ENCODE measurements around the gene NPFFR2.
"Not testable (repeated sequence)": the region's sequence is repeated elsewhere in the genome, so short reads cannot be mapped to it uniquely, and the experiment has no call there.

NPFFR2 gene

GRCh38 chr4:72112514-72113156 is 80.8 kb downstream of the NPFFR2 start:
- peak; percentile 6 for DNase-seq

- DNase-seq = no peak
These were observed 86.2 kb downstream of the NPFFR2 start for GRCh38 chr4:72118017-72118416.

- DNase-seq = no peak
These were observed 88.1 kb downstream of the NPFFR2 start for GRCh38 chr4:72119946-72120345.

GRCh38 chr4:72128741-72129140 is 96.9 kb downstream of the NPFFR2 start:
- no peak for DNase-seq

- no peak for DNase-seq
These were observed 104.6 kb downstream of the NPFFR2 start for GRCh38 chr4:72136429-72136828.

GRCh38 chr4:72139997-72140396 is 108.2 kb downstream of the NPFFR2 start:
- DNase-seq = not testable (repeated sequence)

- DNase-seq = no peak
These were observed 112.4 kb downstream of the NPFFR2 start for GRCh38 chr4:72144241-72144640.

GRCh38 chr4:72152731-72153130 is 120.9 kb downstream of the NPFFR2 start:
- no peak for DNase-seq

- DNase-seq = not testable (repeated sequence)
These were observed 121.8 kb downstream of the NPFFR2 start for GRCh38 chr4:72153634-72154033.

- not testable (repeated sequence) for DNase-seq
These were observed 137.5 kb downstream of the NPFFR2 start for GRCh38 chr4:72169285-72169684.

GRCh38 chr4:72169861-72170260 is 138.1 kb downstream of the NPFFR2 start:
- DNase-seq = no peak

GRCh38 chr4:72171761-72172160 is 140.0 kb downstream of the NPFFR2 start:
- no peak for DNase-seq

- DNase-seq = no peak
These were observed 147.5 kb downstream of the NPFFR2 start for GRCh38 chr4:72179342-72179741.

GRCh38 chr4:72186714-72187113 is 154.9 kb downstream of the NPFFR2 start:
- no peak for DNase-seq

- no peak for DNase-seq
These were observed 162.2 kb downstream of the NPFFR2 start for GRCh38 chr4:72194046-72194445.

GRCh38 chr4:72194453-72194852 is 162.7 kb downstream of the NPFFR2 start:
- no peak for DNase-seq

Data from NCI-H2171 treated with DMSO at 0.1 percent for 48 hours (cell line).